HG02642 (cell line): ENCODE results near the gene XPO6.

Source experiments
- ATAC-seq: cut with Tn5 transposase; IDR thresholded peaks from one replicate; pipeline ENCODE4 v1.9.1; 2021; ENCODE audit warnings: mild to moderate bottlenecking; ENCODE audit not compliant: unreplicated experiment, poor library complexity

The XPO6 gene

GRCh38 chr16:28072087-28072486 is 139.7 kb downstream of the XPO6 start:
- ATAC-seq = no peak

DNA sequence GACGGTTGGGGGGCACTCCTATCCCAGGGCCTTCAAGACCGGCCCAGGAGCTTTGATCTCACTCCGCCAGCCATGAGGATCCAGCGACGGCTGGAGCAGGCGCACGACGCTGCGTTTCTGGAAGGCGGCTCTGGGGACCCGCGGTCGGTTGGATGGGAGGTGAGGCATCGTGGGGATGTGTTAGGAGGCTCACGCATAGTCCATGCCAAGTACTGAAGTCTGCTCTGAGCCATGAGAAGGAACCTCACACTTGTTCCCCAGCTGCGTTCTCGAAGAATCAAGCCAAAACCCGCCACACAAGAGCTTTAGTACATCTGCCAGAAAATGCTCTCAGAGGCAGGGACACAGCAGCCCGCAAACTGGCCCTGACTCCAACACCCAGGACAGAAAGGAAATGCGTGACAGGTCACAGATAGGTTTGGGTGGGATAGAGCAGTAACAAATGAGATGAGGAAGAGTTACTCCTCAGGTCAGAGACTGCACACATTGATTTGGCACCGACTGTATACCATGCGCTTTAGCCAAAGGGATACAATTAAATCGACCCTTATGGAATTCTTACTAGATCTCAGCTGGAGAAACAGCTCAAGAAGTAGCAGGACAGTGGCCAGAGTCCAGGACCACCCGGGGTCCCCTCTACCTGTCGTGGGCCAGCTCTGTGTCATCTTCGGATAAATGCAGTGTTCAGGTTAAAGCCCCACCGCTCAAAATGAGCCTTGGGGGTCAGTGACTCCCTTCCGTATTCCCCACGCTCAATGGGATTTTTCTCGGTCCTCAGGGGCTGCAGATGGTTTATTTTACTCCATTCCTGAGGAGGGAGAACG is 141.6 kb downstream of the XPO6 start:
- no peak for ATAC-seq

GRCh38 chr16:28068976-28069375 is 142.8 kb downstream of the XPO6 start:
- no peak for ATAC-seq

DNA sequence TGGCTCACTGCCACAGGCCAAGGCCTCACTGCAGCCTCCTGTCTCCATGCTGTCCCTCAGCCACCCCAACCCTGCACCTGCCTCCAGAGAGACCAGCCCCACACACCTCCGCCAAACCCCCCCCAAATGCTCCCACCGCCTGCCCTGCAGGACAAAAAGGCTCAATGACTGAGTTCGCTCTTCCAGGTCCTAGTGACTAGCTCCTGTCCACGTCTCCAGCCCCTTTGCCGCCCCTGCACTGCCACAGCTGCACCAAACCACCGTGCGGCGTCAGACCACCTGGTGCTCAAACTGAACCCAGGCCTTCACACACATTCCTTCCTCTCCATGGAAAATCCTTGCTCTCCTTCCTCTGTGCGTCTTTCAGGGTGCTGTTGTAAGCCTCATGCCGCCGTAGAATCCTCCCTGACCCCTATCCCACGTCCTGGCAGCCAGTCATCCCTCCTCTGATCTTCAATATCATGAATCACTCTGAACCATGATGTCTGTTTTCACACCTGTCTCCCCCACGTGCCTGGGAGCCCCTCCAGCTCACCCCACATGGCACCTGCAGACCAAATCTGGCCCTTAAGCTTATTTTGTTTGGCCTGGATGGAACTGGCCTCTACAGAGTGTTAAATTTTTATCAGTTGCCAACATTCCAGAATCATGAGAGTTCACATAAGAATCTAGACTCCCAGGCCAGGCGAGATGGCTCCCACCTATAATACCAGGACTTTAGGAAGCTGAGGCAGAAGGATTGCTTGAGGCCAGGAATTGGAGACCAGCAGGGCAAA is 144.0 kb downstream of the XPO6 start:
- ATAC-seq = no peak

DNA sequence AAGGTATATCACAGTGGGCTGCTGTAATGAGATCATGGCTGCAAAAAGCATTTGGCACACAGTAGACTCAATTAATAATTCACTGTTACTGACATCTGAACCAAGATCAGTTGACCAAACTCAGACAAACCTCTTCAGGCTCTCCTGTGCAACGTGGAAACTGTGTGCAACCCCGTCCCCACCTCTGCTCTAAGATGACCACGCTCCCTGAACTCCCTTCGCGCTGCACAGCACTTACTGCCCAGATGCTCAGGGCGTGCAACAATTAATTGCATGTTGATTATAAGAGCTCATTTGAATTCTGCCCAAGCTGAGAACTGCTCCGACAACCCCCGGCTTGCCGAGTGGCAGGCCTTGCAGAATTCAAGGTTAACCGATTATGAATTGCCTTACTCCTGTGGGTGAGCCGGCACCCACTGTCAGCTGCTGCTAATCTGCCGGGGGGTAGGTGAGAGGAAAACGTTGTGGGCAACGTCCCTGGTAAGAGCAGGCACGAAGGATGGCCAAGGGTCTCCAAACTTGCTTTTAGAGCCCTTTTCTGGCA is 147.0 kb downstream of the XPO6 start:
- no peak for ATAC-seq

DNA sequence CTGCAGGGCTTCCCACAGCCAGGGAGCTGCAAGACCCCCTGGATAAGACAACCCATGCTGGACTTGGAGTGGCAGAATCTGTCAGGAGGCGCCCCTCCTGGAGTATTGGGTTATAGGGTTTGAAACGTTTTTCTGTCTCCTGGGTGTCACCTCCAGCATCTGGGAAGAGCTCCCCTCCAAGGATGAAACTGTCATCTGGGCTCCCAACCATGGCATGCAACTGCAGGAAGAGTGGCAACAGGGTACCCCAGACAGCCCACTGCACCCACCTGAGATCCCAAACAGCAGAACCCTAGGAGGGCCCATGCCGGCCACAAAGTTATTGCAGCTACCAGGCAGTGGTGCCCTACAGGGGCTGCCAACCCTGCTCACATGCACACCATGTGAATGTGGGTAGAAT is 147.6 kb downstream of the XPO6 start:
- ATAC-seq = no peak

GRCh38 chr16:28063591-28064061 is 148.1 kb downstream of the XPO6 start, which contains the start of gene GSG1L:
GSG1L (minus strand) TSS chr16:28063714; CDS start chr16:28063424, 290 bp downstream.
- ATAC-seq = no peak

- no peak for ATAC-seq
Observed at GRCh38 chr16:28062847-28063521, 148.8 kb downstream of the XPO6 start.

DNA sequence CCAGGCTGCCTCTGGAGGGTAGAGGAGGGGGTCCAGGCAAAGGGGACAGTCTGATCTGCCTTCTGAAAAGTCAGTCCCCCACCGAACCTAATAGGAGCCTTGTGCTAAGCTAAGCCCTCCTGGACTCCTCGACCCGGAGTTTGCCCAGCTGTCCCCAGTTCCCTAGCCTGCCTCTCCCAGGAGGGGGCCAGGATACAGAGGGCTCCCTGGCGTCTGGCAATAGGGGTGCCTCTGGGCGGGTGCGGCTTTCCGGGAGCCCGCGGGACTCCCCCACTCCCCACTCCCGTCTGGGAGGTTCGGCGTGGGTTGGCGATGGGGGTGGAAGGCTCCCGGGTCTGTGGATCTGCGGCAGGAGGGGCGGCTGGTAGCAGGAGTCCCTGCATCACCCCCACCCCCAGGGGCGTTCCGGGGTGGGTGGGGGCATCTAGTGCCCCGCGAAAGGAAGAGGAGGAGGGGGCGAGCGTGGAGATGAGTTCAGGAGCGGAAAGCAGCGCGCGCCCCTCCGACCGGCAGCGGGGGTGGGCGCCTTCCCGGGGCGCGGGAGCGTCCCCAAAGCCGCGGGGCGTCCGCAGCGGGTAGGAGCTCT is 149.4 kb downstream of the XPO6 start:
- ATAC-seq = no peak

- ATAC-seq = no peak
Observed at GRCh38 chr16:28061352-28062101, 150.2 kb downstream of the XPO6 start.

DNA sequence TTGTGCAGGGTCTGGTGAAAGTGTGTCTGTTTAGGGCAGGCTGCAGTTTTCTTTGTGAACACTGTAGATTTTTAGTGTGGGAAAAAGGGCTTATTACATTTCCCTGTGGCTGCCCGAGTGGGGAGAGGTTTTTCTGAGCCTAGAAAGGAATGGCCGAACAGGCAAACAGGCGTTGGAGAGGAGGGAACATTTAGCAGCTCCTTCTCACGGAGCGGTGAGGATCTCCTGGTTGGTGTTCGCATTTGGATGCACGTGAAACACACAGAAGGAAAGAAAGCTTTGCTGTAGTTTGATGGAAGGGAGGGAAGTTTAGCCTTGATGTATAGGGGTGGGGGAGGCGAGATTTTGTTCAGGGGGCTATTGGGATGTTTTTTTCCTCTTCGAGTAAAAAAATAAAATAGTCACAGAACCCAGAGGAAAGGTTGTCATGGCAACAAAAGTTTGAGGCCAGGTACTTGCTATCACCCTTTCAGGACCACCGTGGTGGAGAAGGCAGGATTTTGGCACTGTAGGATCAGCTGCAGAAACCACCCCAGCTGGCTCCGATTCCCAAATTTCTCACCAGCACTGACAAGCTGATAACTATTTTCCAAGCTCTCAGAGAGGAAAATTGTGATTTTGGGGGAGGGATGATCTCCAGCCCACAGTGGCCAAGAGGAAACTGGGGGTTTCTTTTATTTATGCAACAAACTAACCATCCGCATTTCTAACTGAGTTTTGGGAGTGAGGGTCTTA is 151.8 kb downstream of the XPO6 start:
- no peak for ATAC-seq

DNA sequence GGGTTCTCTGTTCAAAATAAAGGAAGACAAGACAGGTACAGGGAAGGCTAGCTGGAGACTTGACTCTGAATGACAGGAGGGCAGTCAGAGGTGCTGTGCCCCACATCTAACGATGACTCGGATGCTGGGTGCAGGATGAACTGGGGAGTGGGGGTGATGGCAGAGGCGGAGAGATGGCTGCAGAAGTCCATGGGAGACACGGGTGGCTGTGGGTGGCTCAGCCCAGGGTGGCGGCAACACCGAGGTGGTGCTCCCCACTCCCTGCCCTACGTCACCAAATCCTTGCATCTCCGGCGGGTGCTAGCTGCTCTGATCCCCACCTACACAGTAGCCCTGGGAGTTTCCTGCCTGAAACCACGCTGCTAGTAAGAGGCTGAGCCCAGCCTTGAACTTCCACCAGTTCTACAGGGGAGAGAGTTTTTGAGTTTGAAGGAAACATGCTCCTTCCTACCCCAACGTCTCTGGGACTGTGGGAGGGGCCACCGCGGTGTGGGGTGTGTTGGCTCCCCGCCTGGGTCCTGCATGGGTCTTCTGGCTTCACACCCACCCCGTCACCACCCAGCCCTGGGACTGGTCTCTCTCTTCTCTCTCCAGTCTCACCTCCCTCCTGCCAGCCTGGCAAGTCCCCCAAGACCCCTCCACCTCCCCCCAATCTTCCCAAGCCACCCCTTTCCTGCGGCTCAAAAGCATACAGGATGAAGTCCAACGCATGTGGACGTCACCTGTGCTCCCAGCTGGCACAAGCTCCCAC is 152.8 kb downstream of the XPO6 start:
- no peak for ATAC-seq

- ATAC-seq = no peak
Observed at GRCh38 chr16:28057949-28058348, 153.8 kb downstream of the XPO6 start.

DNA sequence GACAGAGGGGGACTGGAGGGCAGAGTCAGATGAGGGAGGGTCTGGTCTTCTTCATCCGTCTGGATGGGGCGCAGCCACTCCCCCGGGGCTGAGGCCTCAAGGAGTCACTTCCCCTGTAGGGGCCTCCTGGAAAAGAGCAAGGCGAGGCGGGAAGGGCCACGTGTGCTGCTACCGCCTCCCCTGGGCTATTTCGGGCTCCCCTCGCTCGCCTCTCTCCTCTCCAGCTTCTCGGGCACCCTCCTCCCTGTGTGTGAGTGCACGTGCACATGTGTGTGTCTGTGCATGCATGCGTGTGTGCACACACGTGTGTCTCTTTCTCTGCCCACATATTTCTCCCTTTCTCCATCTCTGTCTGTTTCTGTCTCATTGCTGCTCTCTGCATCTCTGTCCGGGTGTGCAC is 158.3 kb downstream of the XPO6 start:
- ATAC-seq = no peak

DNA sequence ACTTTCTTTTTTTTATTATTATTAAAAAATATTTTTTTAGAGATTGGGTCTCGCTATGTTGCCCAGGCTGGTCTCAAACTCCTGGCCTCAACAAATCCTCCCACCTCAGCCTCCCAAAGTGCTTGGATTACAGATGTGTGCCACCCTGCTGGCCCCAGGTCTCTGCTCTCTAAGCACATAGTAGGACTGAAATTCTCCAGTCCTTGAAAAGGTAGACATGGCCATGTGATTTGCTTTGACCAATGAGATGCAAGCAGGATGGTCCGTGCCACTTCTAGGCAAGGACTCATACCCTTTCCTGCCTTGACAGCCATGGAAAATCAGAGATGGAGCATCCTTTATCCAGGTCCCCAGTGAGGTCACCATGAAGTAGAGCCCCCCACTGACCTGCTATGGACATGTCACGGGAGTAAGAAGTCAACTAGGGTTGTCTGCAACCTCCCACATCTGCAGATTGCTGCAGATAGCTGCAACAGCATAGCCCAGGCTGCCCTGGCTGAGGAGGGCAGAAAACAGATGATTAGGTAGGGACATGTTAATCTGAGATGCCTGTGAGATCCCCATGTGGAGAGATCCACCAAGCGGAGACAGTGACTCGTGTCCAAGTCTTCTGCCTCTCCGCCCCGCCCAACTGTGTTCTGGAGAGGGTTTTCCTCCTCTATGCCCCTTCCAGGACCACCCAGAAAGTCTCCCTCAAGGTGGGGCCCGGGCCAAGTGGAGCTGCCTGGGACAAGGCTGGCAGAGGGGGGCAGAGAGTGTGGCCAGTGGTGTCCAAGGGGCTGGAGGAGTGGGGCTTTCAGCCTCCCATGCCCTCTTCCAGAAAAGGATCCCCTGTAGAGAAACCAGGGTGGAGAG is 159.3 kb downstream of the XPO6 start:
- no peak for ATAC-seq

GRCh38 chr16:28051486-28051885 is 160.3 kb downstream of the XPO6 start:
- ATAC-seq = no peak
